K562 (cell line): ENCODE data around the gene SLCO2A1. TPM values are rescaled to one million over a fixed set of nuclear protein-coding genes. Genes with fewer than 3 reads are reported as not detected.

ENCODE experiments used
- ATAC-seq: fragments of 200-7000 bp; cut with Tn5 transposase; 3 replicates; pipeline ENCODE4 v1.9.1; 2020; ENCODE audit warnings: moderate library complexity
- BruUV-seq: library from RNA; stranded (reverse); fragments of 400-500 nt; replicated peaks from 2 replicates; lab custom pipeline; 2021; lab: Mats Ljungman, UMichigan
- CTCF ChIA-PET: fragments of 300-600 bp; formaldehyde crosslinking; extraction: SDS; loops from one replicate; lab custom pipeline; 2021; ENCODE audit warnings: low intra/inter-chr PET ratio; lab: Yijun Ruan, JAX
- POLR2A ChIA-PET: fragments of 300-600, 350-650 bp; sonication (Branson Sonifier 250); formaldehyde crosslinking; extraction: SDS; loops from one replicate; lab custom pipeline; 2021; ENCODE audit warnings: antibody characterized with exemption, inconsistent platforms; lab: Yijun Ruan, JAX
- DNase-seq, 4 experiments: peaks; one replicate each; pipeline versions ENCODE4 v3.0.0 to v3.0.0-alpha.2; 2011 to 2018; ENCODE audit warnings: low spot score in 3 of 4, mixed read lengths in 3 of 4; ENCODE audit errors: extremely low read depth in 1 of 4
- FAIRE-seq: peaks from 2 replicates; lab custom pipeline; 2011; peaks lifted over from hg19 to GRCh38; lab: Jason Lieb, UNC
- H2AFZ ChIP-seq: 2 replicates; pipeline ENCODE4 v1.6.0; 2011; ENCODE audit warnings: low read depth, low read length, control low read depth, inconsistent platforms
- H3K27ac ChIP-seq: fragments of 200-600 bp; 3 replicates; pipeline ENCODE4 v1.8.0; 2011; ENCODE audit warnings: low read depth, mild to moderate bottlenecking, control low read depth, inconsistent platforms, low read length, moderate library complexity, mixed read lengths; ENCODE audit errors: extremely low read depth
- H3K27me3 ChIP-seq, 2 experiments: fragments of 300-600 bp in 1 of 2; 2 replicates in 1 of 2; 3 replicates in 1 of 2; pipeline versions ENCODE4 v1.6.0 to v1.8.0; 2011; ENCODE audit warnings: inconsistent platforms in 2 of 2, low read length in 2 of 2, mild to moderate bottlenecking in 1 of 2, mixed read lengths in 1 of 2, moderate library complexity in 1 of 2; ENCODE audit not compliant: control insufficient read depth in 2 of 2, insufficient read depth in 2 of 2
- H3K36me3 ChIP-seq: fragments of 300-600 bp; 3 replicates; pipeline ENCODE4 v1.8.0; 2011; ENCODE audit warnings: mild to moderate bottlenecking, low read length, inconsistent platforms; ENCODE audit not compliant: control insufficient read depth, insufficient read depth
- H3K4me1 ChIP-seq, 2 experiments: fragments of 200-600 bp in 1 of 2; replicated peaks in 1 of 2; 2 replicates in 1 of 2; 3 replicates in 1 of 2; pipeline versions ENCODE4 v1.5.1 to v1.8.0; 2011; ENCODE audit warnings: inconsistent platforms in 2 of 2, low read length in 2 of 2, mild to moderate bottlenecking in 1 of 2, mixed read lengths in 1 of 2, moderate library complexity in 1 of 2; ENCODE audit not compliant: control insufficient read depth in 2 of 2, insufficient read depth in 2 of 2
- H3K4me2 ChIP-seq: 2 replicates; pipeline ENCODE4 v1.6.1; 2011; ENCODE audit warnings: low read length, control low read depth, inconsistent platforms, mixed read lengths; ENCODE audit not compliant: insufficient read depth
- H3K4me3 ChIP-seq: fragments of 200-600 bp; sonication (generic), shearing (Covaris generic); 2 replicates; pipeline ENCODE4 v1.5.1; 2016; ENCODE audit warnings: control low read depth, inconsistent platforms
- H3K79me2 ChIP-seq: fragments of 200-600 bp; 3 replicates; pipeline ENCODE4 v1.8.0; 2011; ENCODE audit warnings: low read length, inconsistent platforms; ENCODE audit not compliant: control insufficient read depth, insufficient read depth
- H3K9ac ChIP-seq, 2 experiments: 2 replicates each; pipeline versions ENCODE4 v1.6.0 to v1.6.1; 2011; ENCODE audit warnings: low read depth in 2 of 2, low read length in 2 of 2, control low read depth in 1 of 2, inconsistent platforms in 1 of 2, mild to moderate bottlenecking in 1 of 2, mixed read lengths in 1 of 2; ENCODE audit not compliant: insufficient read depth in 1 of 2
- H3K9me1 ChIP-seq: one replicate; pipeline ENCODE4 v1.6.0; 2011; ENCODE audit warnings: inconsistent platforms, mild to moderate bottlenecking, low read length, moderate library complexity; ENCODE audit not compliant: control insufficient read depth, insufficient read depth
- H3K9me3 ChIP-seq: replicated peaks from 2 replicates; pipeline ENCODE4 v1.5.1; 2011; ENCODE audit warnings: low read depth, low read length, inconsistent platforms; ENCODE audit not compliant: control insufficient read depth, insufficient read depth
- H4K20me1 ChIP-seq: replicated peaks from 2 replicates; pipeline ENCODE4 v1.6.1; 2011; ENCODE audit warnings: low read length, inconsistent platforms, mixed read lengths; ENCODE audit not compliant: control insufficient read depth, insufficient read depth
- CEBPZ ChIP-seq: fragments of 150-350 bp; IDR thresholded peaks from 2 replicates; pipeline ENCODE4 v1.6.1; 2014; ENCODE audit warnings: low read depth, mild to moderate bottlenecking, low read length, borderline replicate concordance
- MCM7 ChIP-seq, 2 experiments: fragments of 450-650 bp; IDR thresholded peaks; 2 replicates each; pipeline ENCODE4 v1.6.1; 2016 to 2018
- RBM14 ChIP-seq: fragments of 200-400 bp; formaldehyde crosslinking; IDR thresholded peaks from 2 replicates; pipeline ENCODE4 v1.6.1; 2018; ENCODE audit warnings: low read depth, mild to moderate bottlenecking, low read length, moderate library complexity, borderline replicate concordance; ENCODE audit not compliant: insufficient read depth
- YBX1 ChIP-seq: fragments of 450-650 bp; IDR thresholded peaks from 2 replicates; pipeline ENCODE4 v1.7.1; 2016; ENCODE audit warnings: mild to moderate bottlenecking
- ZC3H8 ChIP-seq: fragments of 450-650 bp; IDR thresholded peaks from 2 replicates; pipeline ENCODE4 v1.6.1; 2017
- WGBS: fragments of 100-300 bp; shearing (Covaris generic); methylation state at CpG from one replicate; pipeline ENCODE4 v1.1.6; 2016; ENCODE audit warnings: low coverage, mixed read lengths; ENCODE audit not compliant: insufficient coverage; ENCODE audit errors: missing lambda C conversion rate; 5-methylcytosine and 5-hydroxymethylcytosine counted together
- in situ Hi-C: fragments of 300-500 bp; cut with MboI; formaldehyde crosslinking; loops from 4 replicates; pipeline ENCODE4 v1.15.0; 2018; ENCODE audit warnings: inconsistent platforms, mixed read lengths
- intact Hi-C: fragments of 100-400 bp; cut with micrococcal nuclease; formaldehyde crosslinking; loops from 2 replicates; pipeline ENCODE4 v1.14.2; 2022
- polyA plus RNA-seq, 8 experiments: library from polyadenylated mRNA; depleted of rRNA in 4 of 8; stranded (reverse) in 5 of 8; unstranded in 3 of 8; fragments of >200 nt; fragmentation: Nextera tagmentation in 2 of 8; fragmentation: Illumina TruSeq in 1 of 8; extraction: Ambion mirVana in 2 of 8; extraction: Trizol in 1 of 8; gene quantifications; 2 replicates each; pipeline versions ENCODE4 v1.2.1 to v1.2.3, GENCODE V29; 2011 to 2014; ENCODE audit warnings: inconsistent platforms in 1 of 8, missing spikeins in 1 of 8
- total RNA-seq, 7 experiments: library from RNA; depleted of rRNA in 6 of 7; stranded (reverse); fragments of >200 nt in 6 of 7; fragmentation: Illumina TruSeq in 2 of 7; extraction: Trizol in 2 of 7; gene quantifications; 2 replicates each; pipeline versions ENCODE4 v1.2.1 to v1.2.3, GENCODE V29; 2011 to 2021; ENCODE audit warnings: low replicate concordance in 1 of 7
- TF ChIP-seq, protein P1 (sequence below): sonication (generic); formaldehyde crosslinking; IDR thresholded peaks from 2 replicates; pipeline ENCODE4 v1.4.0; 2020; ENCODE audit warnings: mild to moderate bottlenecking, missing genetic modification reagents
- TF ChIP-seq, protein P2 (sequence below): sonication (generic); formaldehyde crosslinking; IDR thresholded peaks from 2 replicates; pipeline ENCODE4 v1.8.0; 2023; ENCODE audit warnings: mild to moderate bottlenecking, missing genetic modification reagents

Gene SLCO2A1
- total and polyA plus RNA-seq, 9 of the 15 experiments (the other 6 are each of a cell fraction or from before 2014, with no cell fraction given) = 0.16 to 1.0 TPM; not detected in 7

DNA sequence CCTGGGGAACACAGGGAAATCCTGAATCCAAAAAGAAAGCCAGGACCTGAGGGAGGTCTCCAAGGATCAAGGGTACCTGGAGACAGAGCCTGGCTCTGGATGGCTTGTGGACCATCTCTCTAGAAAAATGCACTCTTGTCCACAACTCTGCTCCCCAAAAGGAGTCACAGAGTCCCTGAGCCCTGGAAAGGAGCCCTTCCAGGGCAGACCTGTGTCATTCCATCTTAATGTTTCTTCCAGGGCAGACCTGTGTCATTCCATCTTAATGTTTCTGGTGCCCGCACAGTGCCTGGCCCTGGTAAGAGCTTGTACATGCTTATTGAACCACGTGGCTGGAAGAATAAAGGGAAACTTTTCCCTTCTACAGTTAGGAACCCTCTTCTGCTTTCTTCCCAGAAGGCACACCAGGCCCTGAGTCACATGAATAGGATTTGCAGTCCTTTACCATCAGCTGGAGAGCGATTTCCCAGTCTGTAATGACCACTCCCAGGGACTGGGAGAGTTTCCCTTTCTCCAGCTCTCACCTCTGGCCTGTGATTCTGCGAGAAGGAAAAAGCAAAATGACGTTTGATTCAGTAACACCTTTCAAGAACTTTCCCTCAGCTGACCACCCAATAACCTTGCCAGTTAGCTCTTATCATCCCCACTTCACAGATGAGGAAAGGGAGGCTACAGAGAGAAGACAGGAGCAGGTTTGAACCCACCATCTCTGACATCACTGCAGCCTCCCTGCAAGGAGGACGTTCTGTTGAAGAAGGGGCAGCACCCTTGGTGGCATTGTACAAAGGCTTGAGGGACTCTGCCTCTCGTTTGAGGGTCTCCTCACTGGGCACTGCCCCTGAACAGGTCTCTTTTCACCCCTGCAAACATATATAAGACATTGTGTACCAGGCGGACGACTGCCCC, 35.8 kb upstream of the SLCO2A1 start:
- 0% methylated on average over 8 of the region's 9 CpGs for WGBS
- Histone ChIP-seq H3K9ac (no peak overlapping the region), H3K79me2 (no peaks in the 10 kb centered on the region), H3K27ac (no peak overlapping the region), H4K20me1 (no peaks in the 10 kb centered on the region), H3K9me1 (no peaks in the 10 kb centered on the region), H3K4me2 (no peak overlapping the region), H3K4me3 (no peak overlapping the region), H3K4me1 (no peaks in the 10 kb centered on the region), H3K36me3 (no peaks in the 10 kb centered on the region), H3K9me3 (no peaks in the 10 kb centered on the region), H2AFZ (no peak overlapping the region), H3K27me3 (peaks cover 0 to 14% of the 10 kb centered on the region in 2 experiments; a peak in 2 of 5 replicates)
- TF ChIP-seq CEBPZ (no peak), YBX1 (no peak), MCM7 (IDR thresholded peaks at IDR 0.05) (no peak), ZC3H8 (no peak), RBM14 (no peak)
- TF ChIP-seq, protein P1, sequence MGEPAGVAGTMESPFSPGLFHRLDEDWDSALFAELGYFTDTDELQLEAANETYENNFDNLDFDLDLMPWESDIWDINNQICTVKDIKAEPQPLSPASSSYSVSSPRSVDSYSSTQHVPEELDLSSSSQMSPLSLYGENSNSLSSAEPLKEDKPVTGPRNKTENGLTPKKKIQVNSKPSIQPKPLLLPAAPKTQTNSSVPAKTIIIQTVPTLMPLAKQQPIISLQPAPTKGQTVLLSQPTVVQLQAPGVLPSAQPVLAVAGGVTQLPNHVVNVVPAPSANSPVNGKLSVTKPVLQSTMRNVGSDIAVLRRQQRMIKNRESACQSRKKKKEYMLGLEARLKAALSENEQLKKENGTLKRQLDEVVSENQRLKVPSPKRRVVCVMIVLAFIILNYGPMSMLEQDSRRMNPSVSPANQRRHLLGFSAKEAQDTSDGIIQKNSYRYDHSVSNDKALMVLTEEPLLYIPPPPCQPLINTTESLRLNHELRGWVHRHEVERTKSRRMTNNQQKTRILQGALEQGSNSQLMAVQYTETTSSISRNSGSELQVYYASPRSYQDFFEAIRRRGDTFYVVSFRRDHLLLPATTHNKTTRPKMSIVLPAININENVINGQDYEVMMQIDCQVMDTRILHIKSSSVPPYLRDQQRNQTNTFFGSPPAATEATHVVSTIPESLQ (CRISPR knock-in tag) = no peak
- TF ChIP-seq, protein P2, sequence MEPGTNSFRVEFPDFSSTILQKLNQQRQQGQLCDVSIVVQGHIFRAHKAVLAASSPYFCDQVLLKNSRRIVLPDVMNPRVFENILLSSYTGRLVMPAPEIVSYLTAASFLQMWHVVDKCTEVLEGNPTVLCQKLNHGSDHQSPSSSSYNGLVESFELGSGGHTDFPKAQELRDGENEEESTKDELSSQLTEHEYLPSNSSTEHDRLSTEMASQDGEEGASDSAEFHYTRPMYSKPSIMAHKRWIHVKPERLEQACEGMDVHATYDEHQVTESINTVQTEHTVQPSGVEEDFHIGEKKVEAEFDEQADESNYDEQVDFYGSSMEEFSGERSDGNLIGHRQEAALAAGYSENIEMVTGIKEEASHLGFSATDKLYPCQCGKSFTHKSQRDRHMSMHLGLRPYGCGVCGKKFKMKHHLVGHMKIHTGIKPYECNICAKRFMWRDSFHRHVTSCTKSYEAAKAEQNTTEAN (CRISPR knock-in tag) = no peak
- intact Hi-C loops = no loop called here
- in situ Hi-C loops = no loop called here
- DNase-seq (no peak), ATAC-seq (no peak), FAIRE-seq (no peak)
- CTCF ChIA-PET = no interaction called here
- no TSS peak for BruUV-seq
- POLR2A ChIA-PET = no interaction called here
